ENCODE data around the gene FHIT.

Gene FHIT

GRCh38 chr3:60307562-60308199 is 943.6 kb downstream of the FHIT start:
- DNase-seq (ENCODE audit: low spot score) = no peak

GRCh38 chr3:60304112-60304511 is 947.1 kb downstream of the FHIT start:
- in situ Hi-C loops (cut with MboI; ENCODE audit: low sequenced_read_pairs, unreplicated experiment) = no loop called here
- DNase-seq (ENCODE audit: low spot score) = no peak

More at GRCh38 chr3:60307562-60308199, 943.6 kb downstream of the FHIT start:
- no peak for TF ChIP-seq CTCF (IDR thresholded peaks at IDR 0.05; ENCODE audit: borderline replicate concordance, control extremely low read depth, extremely low read depth, insufficient read depth, missing control alignments)
- in situ Hi-C loops (cut with MboI; ENCODE audit: low sequenced_read_pairs, unreplicated experiment) = no loop called here

GRCh38 chr3:60303160-60303559 is 948.1 kb downstream of the FHIT start:
- in situ Hi-C loops (cut with MboI; ENCODE audit: low sequenced_read_pairs, unreplicated experiment) = no loop called here

More at GRCh38 chr3:60304112-60304511, 947.1 kb downstream of the FHIT start:
- no peak for TF ChIP-seq CTCF (IDR thresholded peaks at IDR 0.05; ENCODE audit: borderline replicate concordance, control extremely low read depth, extremely low read depth, insufficient read depth, missing control alignments)

GRCh38 chr3:60301142-60301541 is 950.1 kb downstream of the FHIT start:
- in situ Hi-C loops (cut with MboI; ENCODE audit: low sequenced_read_pairs, unreplicated experiment) = no loop called here
- no peak for TF ChIP-seq CTCF (IDR thresholded peaks at IDR 0.05; ENCODE audit: borderline replicate concordance, control extremely low read depth, extremely low read depth, insufficient read depth, missing control alignments)

More at GRCh38 chr3:60303160-60303559, 948.1 kb downstream of the FHIT start:
- no peak for TF ChIP-seq CTCF (IDR thresholded peaks at IDR 0.05; ENCODE audit: borderline replicate concordance, control extremely low read depth, extremely low read depth, insufficient read depth, missing control alignments)
- DNase-seq (ENCODE audit: low spot score) = no peak

GRCh38 chr3:60298141-60298540 is 953.1 kb downstream of the FHIT start:
- no peak for DNase-seq (ENCODE audit: low spot score)
- in situ Hi-C loops (cut with MboI; ENCODE audit: low sequenced_read_pairs, unreplicated experiment) = no loop called here
- TF ChIP-seq CTCF (IDR thresholded peaks at IDR 0.05; ENCODE audit: borderline replicate concordance, control extremely low read depth, extremely low read depth, insufficient read depth, missing control alignments) = no peak

More at GRCh38 chr3:60301142-60301541, 950.1 kb downstream of the FHIT start:
- DNase-seq (ENCODE audit: low spot score) = no peak

GRCh38 chr3:60294181-60294580 is 957.1 kb downstream of the FHIT start:
- TF ChIP-seq CTCF (IDR thresholded peaks at IDR 0.05; ENCODE audit: borderline replicate concordance, control extremely low read depth, extremely low read depth, insufficient read depth, missing control alignments) = no peak
- in situ Hi-C loops (cut with MboI; ENCODE audit: low sequenced_read_pairs, unreplicated experiment) = no loop called here
- no peak for DNase-seq (ENCODE audit: low spot score)
